ENCODE results near the gene EID3.

The EID3 gene

GRCh38 chr12:104353012-104353981 is 49.8 kb downstream of the EID3 start:
- no peak for DNase-seq

GRCh38 chr12:104354167-104354867 is 50.8 kb downstream of the EID3 start:
- no peak for DNase-seq
